NCI-H226 (cell line): Measurements from ENCODE around the gene ASTN2.

Experiments used
- DNase-seq: peaks from one replicate; pipeline ENCODE4 v3.0.0-alpha.2; 2015

The ASTN2 gene

GRCh38 chr9:116687754-116688135 lies 727.1 kb downstream of the ASTN2 start:
- DNase-seq = no peak

GRCh38 chr9:116687074-116687753 lies 727.6 kb downstream of the ASTN2 start, which contains the start of gene TRIM32:
TRIM32 (plus strand) TSS chr9:116687305; CDS start chr9:116697743, 10,438 bp downstream.
- DNase-seq = peak; percentile 72

GRCh38 chr9:116686693-116687073 lies 728.2 kb downstream of the ASTN2 start:
- DNase-seq = no peak

- no peak for DNase-seq
Observed at GRCh38 chr9:116686135-116686534, 728.7 kb downstream of the ASTN2 start.

DNA sequence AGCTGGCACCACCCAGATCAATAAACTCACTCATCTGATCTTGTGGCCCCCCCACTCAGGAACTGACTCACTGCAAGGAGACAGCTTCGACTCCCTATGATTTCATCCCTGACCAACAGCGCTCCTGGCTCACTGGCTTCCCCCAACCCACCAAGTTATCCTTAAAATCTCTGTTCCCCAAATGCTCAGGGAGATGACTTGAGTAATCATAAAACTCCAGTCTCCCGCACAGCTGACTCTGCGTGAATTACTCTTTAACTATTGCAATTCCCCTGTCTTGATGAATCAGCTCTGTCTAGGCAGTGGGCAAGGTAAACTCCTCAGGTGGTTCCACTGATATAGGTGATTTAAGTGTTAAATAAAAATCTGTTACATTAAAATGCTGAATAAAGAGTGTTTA lies 729.7 kb downstream of the ASTN2 start:
- no peak for DNase-seq

DNA sequence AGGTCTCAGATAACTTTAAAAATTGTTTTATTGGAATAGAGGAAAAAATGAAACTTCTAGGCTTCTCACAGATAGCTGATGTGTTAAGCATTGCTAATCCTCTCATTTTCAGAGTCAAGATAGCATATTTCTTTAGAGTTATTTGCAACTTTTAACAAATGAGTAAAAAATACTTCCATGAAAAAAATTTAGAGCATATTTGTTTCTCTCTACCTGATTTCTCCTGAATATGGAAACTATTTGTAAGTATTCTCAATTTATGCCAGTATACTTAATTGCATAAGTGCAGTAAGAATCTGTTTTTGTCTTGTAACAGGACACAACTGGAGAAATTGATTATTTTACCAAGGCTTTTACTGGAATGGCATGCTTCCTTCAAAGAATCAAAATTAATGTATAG lies 731.3 kb downstream of the ASTN2 start:
- no peak for DNase-seq

- DNase-seq = peak; percentile 48
Observed at GRCh38 chr9:116674210-116674980, 740.5 kb downstream of the ASTN2 start.

- DNase-seq = peak; percentile 46
Observed at GRCh38 chr9:116673375-116673774, 741.5 kb downstream of the ASTN2 start.

DNA sequence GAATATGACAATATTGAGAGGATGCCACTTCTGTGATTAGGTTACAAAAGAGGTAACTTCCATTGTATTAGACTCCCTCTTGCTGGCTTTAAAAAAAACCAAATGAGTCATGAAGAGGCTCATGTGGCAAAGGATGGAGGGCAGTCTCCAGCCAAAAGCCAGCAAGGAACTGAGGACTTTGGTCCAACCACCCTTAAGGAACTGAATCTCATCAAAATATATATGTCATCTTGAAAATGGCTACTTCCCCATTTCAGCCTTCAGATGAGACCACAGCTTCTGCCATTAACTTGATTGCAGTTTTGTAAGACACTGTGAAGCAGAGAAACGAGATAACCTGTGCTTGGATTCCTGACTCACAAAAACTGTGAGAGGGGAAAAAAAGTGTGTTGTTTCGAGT lies 743.3 kb downstream of the ASTN2 start:
- DNase-seq = no peak

DNA sequence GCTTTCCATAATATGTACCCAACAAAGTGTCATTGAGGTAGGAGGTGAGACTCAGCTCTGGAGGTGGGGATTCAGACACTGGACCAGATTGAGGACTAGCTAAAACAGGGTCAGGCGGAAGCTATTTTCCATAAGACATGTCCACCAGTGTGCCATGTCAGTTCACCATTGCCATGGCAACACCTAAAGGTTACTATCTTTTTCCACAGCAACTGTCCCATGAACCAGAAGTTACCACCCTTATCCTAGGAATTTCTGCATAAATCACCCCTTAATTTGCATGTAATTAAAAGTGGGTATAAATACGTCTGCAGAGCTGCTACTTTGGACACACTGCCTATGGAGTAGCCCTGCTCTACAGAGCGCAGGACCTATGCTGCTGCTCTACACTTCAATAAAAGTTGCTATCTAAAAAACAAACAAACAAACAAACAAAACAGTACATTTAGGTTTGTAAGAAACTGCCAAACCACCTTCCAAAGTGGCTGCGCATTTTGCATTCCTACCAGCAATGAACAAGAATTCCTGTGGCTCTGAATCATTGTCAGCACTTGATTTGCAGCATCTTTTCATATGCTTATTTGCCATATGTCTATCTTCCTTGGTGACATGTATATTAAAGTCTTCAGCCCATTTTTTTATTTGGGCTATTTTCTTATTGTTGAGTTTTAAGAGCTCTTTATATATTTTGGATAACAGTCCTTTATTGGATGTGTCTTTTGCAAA lies 745.7 kb downstream of the ASTN2 start:
- DNase-seq = no peak

DNA sequence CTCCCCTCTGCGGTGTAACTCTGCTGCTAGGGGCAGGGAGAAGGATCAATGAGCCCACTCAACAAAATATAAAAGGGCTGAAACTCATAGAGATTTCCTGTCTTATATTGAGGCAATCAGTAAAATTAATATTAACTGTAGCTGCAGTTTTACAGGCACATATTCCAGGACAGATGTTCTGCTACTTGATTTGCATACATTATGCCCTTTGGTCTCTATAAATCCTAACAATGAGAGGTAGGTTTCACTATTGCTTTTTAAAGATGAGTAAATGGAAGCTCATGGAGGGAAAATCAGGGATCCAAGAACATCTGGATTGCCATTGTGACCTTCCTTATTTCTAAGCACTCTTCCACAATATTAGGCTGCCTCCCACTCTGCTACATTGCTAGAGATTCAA lies 751.3 kb downstream of the ASTN2 start:
- no peak for DNase-seq

- no peak for DNase-seq
Observed at GRCh38 chr9:116662646-116663310, 752.1 kb downstream of the ASTN2 start.

- peak; percentile 46 for DNase-seq
Observed at GRCh38 chr9:116661037-116661954, 753.6 kb downstream of the ASTN2 start.

DNA sequence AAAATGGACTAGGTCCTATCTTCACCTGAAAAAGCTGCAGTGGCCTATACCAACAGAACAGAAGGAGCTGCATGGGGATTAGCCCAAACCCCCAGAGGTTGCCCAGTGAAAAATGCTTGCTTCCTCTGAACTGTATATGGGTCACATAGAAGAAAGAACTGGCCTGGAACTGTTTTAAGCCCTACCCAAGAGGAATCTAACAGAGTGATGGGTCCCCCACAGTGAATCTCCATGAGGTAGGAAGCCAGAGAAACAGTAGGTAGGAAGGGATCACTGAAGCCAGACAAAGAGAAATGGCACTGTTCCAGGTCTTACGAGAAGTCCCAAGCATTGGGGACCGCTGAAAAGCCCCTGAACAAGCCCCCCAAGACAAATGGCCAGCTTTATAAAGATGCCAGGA lies 756.6 kb downstream of the ASTN2 start:
- no peak for DNase-seq

- DNase-seq = no peak
Observed at GRCh38 chr9:116656977-116657376, 757.9 kb downstream of the ASTN2 start.

DNA sequence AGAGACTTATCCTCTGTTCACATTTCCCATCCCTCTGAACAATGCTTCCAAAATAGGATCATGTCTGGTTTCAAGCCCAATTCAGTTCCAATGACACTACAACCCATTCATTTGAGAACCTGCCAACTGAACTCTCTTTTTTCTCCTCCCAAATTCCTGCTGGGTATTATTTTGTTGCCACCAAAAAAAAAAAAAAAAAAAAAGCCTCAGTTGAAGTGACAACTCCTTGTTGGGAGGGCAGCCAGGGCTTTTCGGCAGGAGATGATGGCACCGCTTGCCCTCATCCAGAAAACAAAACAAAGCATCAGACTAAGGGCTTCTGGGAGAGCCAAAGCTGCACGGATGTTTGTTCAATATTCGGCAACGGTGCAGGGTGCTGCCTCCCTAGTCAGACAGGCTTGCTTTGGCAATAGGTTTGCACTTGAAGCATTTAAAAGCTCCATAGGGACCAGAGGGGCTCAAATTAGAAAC lies 758.3 kb downstream of the ASTN2 start:
- DNase-seq = no peak

GRCh38 chr9:116654059-116654355 lies 760.9 kb downstream of the ASTN2 start:
- DNase-seq = no peak

DNA sequence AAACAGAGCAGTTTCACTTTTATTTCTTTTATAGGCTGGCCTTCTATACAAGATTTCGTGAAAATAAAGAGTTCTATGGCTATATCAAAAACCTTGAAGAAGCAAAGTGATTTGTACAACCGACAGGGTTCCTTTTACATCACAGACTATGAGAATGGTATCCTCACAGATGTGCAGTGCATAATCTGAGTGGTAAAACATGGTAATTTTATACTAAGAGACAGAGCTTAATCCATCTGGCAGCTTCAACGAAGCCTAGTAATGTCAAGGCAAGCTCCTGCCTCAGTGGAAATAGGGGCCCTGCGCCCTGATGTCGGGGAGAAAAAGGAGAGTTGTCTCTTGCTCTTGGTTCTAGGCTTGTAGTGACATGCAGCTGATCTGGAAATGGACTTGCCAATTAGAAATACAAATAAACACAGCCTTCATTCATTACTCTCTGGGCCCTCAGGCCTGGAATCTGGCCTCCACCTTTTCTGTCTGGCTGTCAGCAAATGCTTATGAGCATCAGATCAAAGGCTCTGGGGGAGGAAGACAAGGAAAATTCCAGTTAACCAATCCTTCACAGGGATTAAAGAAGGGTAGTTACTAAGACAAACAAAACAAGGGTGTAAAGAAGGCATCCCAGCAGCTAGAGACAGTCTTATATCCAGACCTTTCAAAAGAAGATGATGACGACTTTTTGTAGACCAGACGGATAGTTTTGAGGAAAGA lies 761.4 kb downstream of the ASTN2 start:
- DNase-seq = no peak

DNA sequence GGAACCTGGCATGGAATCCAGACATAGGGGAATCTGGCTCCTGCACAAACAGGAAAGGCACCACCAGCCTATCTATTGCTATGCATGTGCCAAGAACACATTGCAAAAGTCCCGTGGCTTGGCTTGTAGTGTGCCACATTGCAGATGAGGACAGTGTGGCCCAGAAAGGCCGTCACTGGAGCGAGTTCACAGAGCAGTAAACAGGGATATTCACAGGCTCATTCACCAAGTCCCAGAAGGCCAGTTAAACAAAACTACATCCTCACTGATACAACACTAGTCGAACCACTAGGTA lies 767.4 kb downstream of the ASTN2 start:
- no peak for DNase-seq

DNA sequence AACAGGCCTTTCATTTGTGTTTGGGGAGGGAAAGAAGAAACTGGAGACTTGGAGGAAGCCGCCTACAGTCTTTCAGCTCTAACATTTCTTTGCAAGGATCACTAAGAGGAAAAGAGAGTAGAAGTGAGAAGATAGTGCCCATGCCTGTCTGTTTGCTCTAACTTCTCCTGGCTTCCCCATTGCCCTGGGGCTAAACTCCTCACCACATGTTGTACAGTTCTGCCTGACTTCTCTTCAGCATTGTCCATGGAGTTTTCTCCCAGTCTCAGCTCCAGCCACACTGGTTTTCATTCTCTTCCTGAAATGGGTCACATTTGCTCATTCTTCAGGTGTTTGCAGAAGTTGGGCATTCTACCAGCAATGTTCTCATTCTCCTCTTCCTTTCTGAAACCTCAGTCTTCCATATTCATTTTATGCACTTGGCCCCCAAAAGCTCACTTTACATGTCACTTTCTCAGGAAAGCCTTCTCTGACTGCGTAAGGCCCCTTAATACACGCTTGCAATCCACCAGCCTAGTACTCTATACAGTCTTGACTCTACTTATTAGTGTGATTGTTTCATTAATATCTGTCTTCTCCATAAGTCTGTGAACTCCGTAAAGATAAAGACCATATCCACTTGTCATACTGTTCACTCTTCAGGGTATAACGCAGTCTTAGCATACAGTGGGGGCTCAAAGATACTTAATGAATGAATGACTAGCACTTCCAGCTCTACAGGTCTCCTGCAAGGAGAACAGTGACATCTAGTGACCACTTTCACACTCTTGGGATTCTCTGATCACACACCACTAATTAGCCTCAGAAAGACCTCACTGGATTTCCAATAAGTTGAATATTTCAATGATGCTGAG lies 768.0 kb downstream of the ASTN2 start:
- DNase-seq = peak; percentile 20
